ENCODE measurements around the gene PHF21A.
"Not testable (repeated sequence)": the region's sequence is repeated elsewhere in the genome, so short reads cannot be mapped to it uniquely, and the experiment has no call there.

Gene PHF21A

DNA sequence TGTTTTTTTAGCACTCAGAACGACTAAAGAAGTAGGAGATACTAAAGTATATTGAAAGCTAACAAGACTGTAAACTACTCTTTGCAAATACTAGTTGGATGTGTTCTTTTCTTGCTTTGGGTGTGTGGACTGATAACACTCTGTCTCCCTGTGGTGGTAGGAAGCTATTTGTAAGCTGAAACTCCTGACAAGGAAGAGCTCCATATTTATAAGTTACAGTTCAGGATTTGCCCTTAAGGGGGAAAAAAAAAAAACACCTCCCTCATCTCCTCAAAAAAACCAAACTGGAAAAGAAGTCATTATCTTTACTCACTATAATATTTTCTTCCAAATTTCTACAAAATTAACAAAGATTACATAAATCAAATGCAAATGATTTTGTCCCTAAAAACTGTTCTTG lies 103.9 kb downstream of the PHF21A start:
- TF ChIP-seq, protein P1, sequence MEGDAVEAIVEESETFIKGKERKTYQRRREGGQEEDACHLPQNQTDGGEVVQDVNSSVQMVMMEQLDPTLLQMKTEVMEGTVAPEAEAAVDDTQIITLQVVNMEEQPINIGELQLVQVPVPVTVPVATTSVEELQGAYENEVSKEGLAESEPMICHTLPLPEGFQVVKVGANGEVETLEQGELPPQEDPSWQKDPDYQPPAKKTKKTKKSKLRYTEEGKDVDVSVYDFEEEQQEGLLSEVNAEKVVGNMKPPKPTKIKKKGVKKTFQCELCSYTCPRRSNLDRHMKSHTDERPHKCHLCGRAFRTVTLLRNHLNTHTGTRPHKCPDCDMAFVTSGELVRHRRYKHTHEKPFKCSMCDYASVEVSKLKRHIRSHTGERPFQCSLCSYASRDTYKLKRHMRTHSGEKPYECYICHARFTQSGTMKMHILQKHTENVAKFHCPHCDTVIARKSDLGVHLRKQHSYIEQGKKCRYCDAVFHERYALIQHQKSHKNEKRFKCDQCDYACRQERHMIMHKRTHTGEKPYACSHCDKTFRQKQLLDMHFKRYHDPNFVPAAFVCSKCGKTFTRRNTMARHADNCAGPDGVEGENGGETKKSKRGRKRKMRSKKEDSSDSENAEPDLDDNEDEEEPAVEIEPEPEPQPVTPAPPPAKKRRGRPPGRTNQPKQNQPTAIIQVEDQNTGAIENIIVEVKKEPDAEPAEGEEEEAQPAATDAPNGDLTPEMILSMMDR (IDR thresholded peaks at IDR 0.05; ENCODE audit: low read depth, low read length): no peak
- DNase-seq (ENCODE audit: low read depth, low spot score): no peak
- in situ Hi-C loops (cut with HindIII; ENCODE audit: low sequenced_read_pairs): no loop called here
- H3K4me3 ChIP-seq (ENCODE audit: low read depth, low read length): no peak overlapping the region

DNA sequence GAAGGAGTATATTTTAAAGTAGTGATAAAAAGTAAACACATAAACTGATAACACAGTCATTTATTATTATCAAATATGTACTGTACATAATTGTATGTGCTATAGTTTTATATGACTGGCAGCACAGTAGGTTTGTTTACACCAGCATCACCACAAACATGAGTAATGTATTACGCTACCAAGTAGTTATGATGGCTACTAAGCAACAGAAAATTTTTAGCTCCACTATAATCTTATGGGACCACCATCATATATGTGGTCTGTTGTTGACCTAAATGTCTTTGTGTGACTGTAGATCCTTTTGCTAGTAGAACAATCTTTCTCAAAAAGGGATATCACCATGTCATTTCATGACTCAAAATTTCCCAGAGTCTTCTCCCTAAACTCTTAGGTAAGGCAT lies 105.3 kb downstream of the PHF21A start:
- H3K4me3 ChIP-seq (ENCODE audit: low read depth, low read length): no peak overlapping the region
- TF ChIP-seq, protein P1 (IDR thresholded peaks at IDR 0.05; ENCODE audit: low read depth, low read length): no peak
- no peak for DNase-seq (ENCODE audit: low read depth, low spot score)
- in situ Hi-C loops (cut with HindIII; ENCODE audit: low sequenced_read_pairs): no loop called here

DNA sequence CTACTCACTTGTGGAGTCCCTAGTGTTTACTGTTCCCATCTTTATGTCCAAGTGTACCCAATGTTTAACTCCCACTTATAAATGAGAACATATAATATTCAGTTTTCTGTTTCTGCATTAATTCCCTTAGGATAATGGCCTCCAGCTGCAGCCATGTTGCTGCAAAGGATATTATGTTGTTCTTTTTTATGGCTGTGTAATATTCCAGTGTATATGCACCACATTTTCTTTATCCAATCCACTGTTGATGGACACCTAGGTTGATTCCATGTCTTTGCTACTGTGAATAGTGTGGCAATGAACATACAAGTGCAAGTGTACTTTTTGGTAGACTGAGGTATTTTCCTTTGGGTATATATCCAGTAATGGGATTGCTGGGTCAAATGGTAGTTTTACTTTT lies 107.1 kb downstream of the PHF21A start:
- H3K4me3 ChIP-seq (ENCODE audit: low read depth, low read length); in situ Hi-C loops (cut with HindIII; ENCODE audit: low sequenced_read_pairs); DNase-seq (ENCODE audit: low read depth, low spot score): not testable (repeated sequence)

DNA sequence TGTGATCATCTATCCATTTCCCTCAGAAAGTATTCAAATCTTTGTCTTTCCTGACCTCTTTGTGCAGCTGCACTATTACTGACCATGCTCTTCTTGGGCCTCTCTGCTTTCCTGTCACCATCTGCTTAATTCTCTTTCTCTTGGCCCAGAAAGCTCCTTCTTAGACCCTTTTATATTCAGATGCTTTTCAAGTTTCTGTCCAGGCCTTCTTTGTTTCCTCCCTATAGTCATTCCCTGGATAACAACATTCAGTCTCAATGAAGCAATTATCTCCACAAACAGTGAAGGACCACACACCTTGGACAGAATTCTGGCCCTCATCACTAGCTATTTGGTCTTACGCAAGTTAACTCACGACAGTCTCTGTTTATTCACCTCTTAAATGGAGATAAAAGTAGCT lies 109.1 kb downstream of the PHF21A start:
- DNase-seq (ENCODE audit: low read depth, low spot score): no peak
- TF ChIP-seq, protein P1 (IDR thresholded peaks at IDR 0.05; ENCODE audit: low read depth, low read length): no peak
- H3K4me3 ChIP-seq (ENCODE audit: low read depth, low read length): no peak overlapping the region
- in situ Hi-C loops (cut with HindIII; ENCODE audit: low sequenced_read_pairs): no loop called here

DNA sequence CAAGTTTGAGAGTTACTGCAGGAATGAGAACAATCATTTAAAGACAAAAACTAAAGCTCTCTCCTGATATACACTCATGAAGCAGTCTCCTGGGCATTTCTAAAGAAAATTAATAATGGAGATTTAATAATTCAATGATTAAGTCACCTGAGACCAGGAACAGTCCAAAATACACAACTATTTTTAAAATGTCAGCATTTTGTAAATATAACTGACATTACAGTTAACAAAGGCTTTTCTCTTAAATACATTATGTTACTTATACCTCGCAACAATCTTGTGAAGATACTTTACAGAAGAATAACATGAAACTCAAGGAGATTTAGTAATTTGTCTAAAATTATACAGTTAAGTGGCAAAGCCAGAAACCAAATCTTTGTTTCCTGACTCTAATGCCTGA lies 111.2 kb downstream of the PHF21A start:
- H3K4me3 ChIP-seq (ENCODE audit: low read depth, low read length): no peak overlapping the region
- in situ Hi-C loops (cut with HindIII; ENCODE audit: low sequenced_read_pairs): no loop called here
- TF ChIP-seq, protein P1 (IDR thresholded peaks at IDR 0.05; ENCODE audit: low read depth, low read length): no peak
- DNase-seq (ENCODE audit: low read depth, low spot score): no peak

DNA sequence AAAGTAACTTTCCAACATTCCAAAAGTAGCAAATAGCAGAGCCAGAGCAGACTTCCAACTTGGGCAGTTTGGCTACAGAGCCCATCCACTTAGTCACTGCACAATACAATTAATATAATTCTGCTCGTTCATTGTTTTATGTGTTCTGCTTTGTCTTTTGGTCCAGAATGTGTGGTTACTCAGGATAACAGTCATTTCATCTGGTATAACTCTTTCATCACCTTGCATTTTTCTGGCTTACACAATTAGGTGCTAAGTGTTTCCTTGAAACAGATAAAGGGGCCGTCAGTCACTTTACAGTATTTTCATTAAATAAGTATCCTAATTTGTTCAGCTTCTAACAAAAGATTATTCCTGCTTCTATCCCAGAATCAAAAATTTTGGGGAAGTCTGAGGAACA lies 111.6 kb downstream of the PHF21A start:
- TF ChIP-seq, protein P1 (IDR thresholded peaks at IDR 0.05; ENCODE audit: low read depth, low read length): no peak
- no peak for DNase-seq (ENCODE audit: low read depth, low spot score)
- H3K4me3 ChIP-seq (ENCODE audit: low read depth, low read length): no peak overlapping the region
- in situ Hi-C loops (cut with HindIII; ENCODE audit: low sequenced_read_pairs): no loop called here

DNA sequence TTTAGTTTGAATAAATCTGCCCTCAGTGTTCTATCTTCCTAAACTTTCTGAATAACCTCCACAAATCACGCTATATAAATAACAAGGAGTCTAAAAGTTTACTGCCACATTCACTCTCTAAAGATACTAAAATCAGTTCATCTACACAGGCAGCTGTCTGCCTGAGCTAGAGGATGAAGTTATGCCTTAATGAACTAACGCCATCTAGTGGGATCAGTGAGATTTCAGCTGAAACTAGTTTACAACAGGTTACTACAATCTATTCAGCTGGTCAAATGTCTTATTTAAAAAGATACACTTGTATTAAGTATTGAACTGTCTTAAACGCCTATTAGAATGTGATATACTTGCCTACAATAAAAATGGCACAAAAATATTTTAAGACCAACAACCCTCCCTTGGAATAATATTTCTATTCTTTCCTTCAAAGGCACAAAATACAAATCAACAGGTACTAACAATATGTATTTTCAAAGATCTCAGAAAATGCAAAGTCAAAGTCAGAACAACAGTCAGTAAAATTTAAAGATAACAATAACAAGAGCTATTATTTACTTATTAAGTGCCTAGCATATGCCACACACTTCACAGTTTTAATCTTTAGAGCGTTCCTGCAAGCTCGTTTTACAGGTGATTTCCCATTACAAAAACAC lies 114.7 kb downstream of the PHF21A start:
- H3K4me3 ChIP-seq (ENCODE audit: low read depth, low read length): no peak overlapping the region
- DNase-seq (ENCODE audit: low read depth, low spot score): peak; percentile 80
- TF ChIP-seq, protein P1 (IDR thresholded peaks at IDR 0.05; ENCODE audit: low read depth, low read length): peak; percentile 80
- in situ Hi-C loops (cut with HindIII; ENCODE audit: low sequenced_read_pairs): no loop called here
